Activated naive CD4-positive, alpha-beta T cell treated with anti-CD3 and anti-CD28 coated beads, Interleukin-2, amount 50 U/mL, for 24 hours (primary cell): ENCODE measurements around the gene DLX2.

Experiments
- H3K27ac Mint-ChIP-seq: one replicate; pipeline ENCODE4 v1.8.0; 2021; ENCODE audit warnings: mild to moderate bottlenecking, mixed read lengths
- H3K27me3 Mint-ChIP-seq: one replicate; pipeline ENCODE4 v1.8.0; 2021; ENCODE audit warnings: mixed read lengths
- H3K36me3 Mint-ChIP-seq: one replicate; pipeline ENCODE4 v1.8.0; 2021; ENCODE audit warnings: mixed read lengths
- H3K4me1 Mint-ChIP-seq: one replicate; pipeline ENCODE4 v1.8.0; 2021; ENCODE audit warnings: mixed read lengths
- H3K4me3 Mint-ChIP-seq: one replicate; pipeline ENCODE4 v1.8.0; 2021; ENCODE audit warnings: mild to moderate bottlenecking, mixed read lengths
- H3K9me3 Mint-ChIP-seq: one replicate; pipeline ENCODE4 v1.8.0; 2021; ENCODE audit warnings: mixed read lengths

The DLX2 gene

GRCh38 chr2:172091000-172091641, 11.6 kb downstream of the DLX2 start:
- no peaks in the 10 kb centered on the region for H3K36me3 Mint-ChIP-seq
- H3K27ac Mint-ChIP-seq: no peak overlapping the region
- H3K27me3 Mint-ChIP-seq: peaks cover 72% of the 10 kb centered on the region
- H3K9me3 Mint-ChIP-seq: no peaks in the 10 kb centered on the region
- peaks cover 41% of the 10 kb centered on the region for H3K4me1 Mint-ChIP-seq
- H3K4me3 Mint-ChIP-seq: no peak overlapping the region

- Mint-ChIP-seq H3K36me3 (no peaks in the 10 kb centered on the region), H3K4me1 (peaks cover 38% of the 10 kb centered on the region), H3K4me3 (peak overlapping the region; percentile 23), H3K9me3 (no peaks in the 10 kb centered on the region), H3K27me3 (peaks cover 70% of the 10 kb centered on the region), H3K27ac (peak overlapping the region; percentile 77)
Measured at GRCh38 chr2:172090044-172090961, 12.4 kb downstream of the DLX2 start.

GRCh38 chr2:172089633-172090032, 13.1 kb downstream of the DLX2 start:
- peaks cover 39% of the 10 kb centered on the region for H3K4me1 Mint-ChIP-seq
- H3K27me3 Mint-ChIP-seq: peaks cover 70% of the 10 kb centered on the region
- H3K36me3 Mint-ChIP-seq: no peaks in the 10 kb centered on the region
- H3K27ac Mint-ChIP-seq: peak overlapping the region; percentile 77
- H3K9me3 Mint-ChIP-seq: no peaks in the 10 kb centered on the region
- H3K4me3 Mint-ChIP-seq: peak overlapping the region; percentile 23

GRCh38 chr2:172089005-172089504, 13.6 kb downstream of the DLX2 start:
- Mint-ChIP-seq H3K27ac (no peak overlapping the region), H3K4me3 (no peak overlapping the region), H3K36me3 (no peaks in the 10 kb centered on the region)

GRCh38 chr2:172088245-172089004, 14.3 kb downstream of the DLX2 start:
- H3K4me1 Mint-ChIP-seq: peaks cover 47% of the 10 kb centered on the region
- peak overlapping the region; percentile 92 for H3K27ac Mint-ChIP-seq
- H3K4me3 Mint-ChIP-seq: peak overlapping the region; percentile 26
- peaks cover 71% of the 10 kb centered on the region for H3K27me3 Mint-ChIP-seq
- no peaks in the 10 kb centered on the region for H3K36me3 Mint-ChIP-seq
- no peaks in the 10 kb centered on the region for H3K9me3 Mint-ChIP-seq

More at GRCh38 chr2:172089005-172089504, 13.6 kb downstream of the DLX2 start:
- H3K4me1 Mint-ChIP-seq: peaks cover 45% of the 10 kb centered on the region
- H3K27me3 Mint-ChIP-seq: peaks cover 71% of the 10 kb centered on the region
- H3K9me3 Mint-ChIP-seq: no peaks in the 10 kb centered on the region

- peak overlapping the region; percentile 19 for H3K4me3 Mint-ChIP-seq
- peaks cover 48% of the 10 kb centered on the region for H3K4me1 Mint-ChIP-seq
- H3K27me3 Mint-ChIP-seq: peaks cover 68% of the 10 kb centered on the region
- H3K36me3 Mint-ChIP-seq: no peaks in the 10 kb centered on the region
- no peaks in the 10 kb centered on the region for H3K9me3 Mint-ChIP-seq
- peak overlapping the region; percentile 92 for H3K27ac Mint-ChIP-seq
Measured at GRCh38 chr2:172087780-172088244, 14.9 kb downstream of the DLX2 start.

GRCh38 chr2:172087207-172087779, 15.4 kb downstream of the DLX2 start:
- Mint-ChIP-seq H3K9me3 (no peaks in the 10 kb centered on the region), H3K4me3 (peak overlapping the region; percentile 47), H3K36me3 (no peaks in the 10 kb centered on the region), H3K4me1 (peaks cover 48% of the 10 kb centered on the region), H3K27me3 (peaks cover 66% of the 10 kb centered on the region), H3K27ac (peak overlapping the region; percentile 92)

- peak overlapping the region; percentile 47 for H3K4me3 Mint-ChIP-seq
- no peaks in the 10 kb centered on the region for H3K36me3 Mint-ChIP-seq
- H3K27me3 Mint-ChIP-seq: peaks cover 66% of the 10 kb centered on the region
- H3K9me3 Mint-ChIP-seq: no peaks in the 10 kb centered on the region
- H3K4me1 Mint-ChIP-seq: peaks cover 48% of the 10 kb centered on the region
- peak overlapping the region; percentile 30 for H3K27ac Mint-ChIP-seq
Measured at GRCh38 chr2:172086241-172087206, 16.2 kb downstream of the DLX2 start.

GRCh38 chr2:172085460-172086159, 17.1 kb downstream of the DLX2 start, which contains the start of gene DLX1:
DLX1 (plus strand) TSS chr2:172085507; CDS start chr2:172085678, 171 bp downstream.
- H3K36me3 Mint-ChIP-seq: no peaks in the 10 kb centered on the region
- H3K9me3 Mint-ChIP-seq: no peaks in the 10 kb centered on the region
- H3K4me3 Mint-ChIP-seq: peak within 1 kb of the TSS; percentile 82
- H3K27ac Mint-ChIP-seq: peak within 1 kb of the TSS; percentile 88
- H3K4me1 Mint-ChIP-seq: peaks cover 48% of the 10 kb centered on the region
- H3K27me3 Mint-ChIP-seq: peaks cover 66% of the 10 kb centered on the region

- peaks cover 69% of the 10 kb centered on the region for H3K27me3 Mint-ChIP-seq
- peak overlapping the region; percentile 82 for H3K4me3 Mint-ChIP-seq
- no peaks in the 10 kb centered on the region for H3K36me3 Mint-ChIP-seq
Measured at GRCh38 chr2:172084645-172085459, 17.8 kb downstream of the DLX2 start.

GRCh38 chr2:172084395-172084644, 18.4 kb downstream of the DLX2 start:
- Mint-ChIP-seq H3K36me3 (no peaks in the 10 kb centered on the region), H3K9me3 (no peaks in the 10 kb centered on the region), H3K27ac (peak overlapping the region; percentile 69), H3K4me3 (peak overlapping the region; percentile 82), H3K27me3 (peaks cover 68% of the 10 kb centered on the region), H3K4me1 (peaks cover 48% of the 10 kb centered on the region)

More at GRCh38 chr2:172084645-172085459, 17.8 kb downstream of the DLX2 start:
- H3K4me1 Mint-ChIP-seq: peaks cover 48% of the 10 kb centered on the region
- peak overlapping the region; percentile 88 for H3K27ac Mint-ChIP-seq
- H3K9me3 Mint-ChIP-seq: no peaks in the 10 kb centered on the region

GRCh38 chr2:172083628-172084394, 18.9 kb downstream of the DLX2 start:
- H3K27ac Mint-ChIP-seq: peak overlapping the region; percentile 69
- H3K4me1 Mint-ChIP-seq: peaks cover 48% of the 10 kb centered on the region
- peaks cover 73% of the 10 kb centered on the region for H3K27me3 Mint-ChIP-seq
- no peaks in the 10 kb centered on the region for H3K9me3 Mint-ChIP-seq
- no peaks in the 10 kb centered on the region for H3K36me3 Mint-ChIP-seq
- peak overlapping the region; percentile 82 for H3K4me3 Mint-ChIP-seq
